ENCODE measurements around the gene PRELP.
"Not testable (repeated sequence)": the region's sequence is repeated elsewhere in the genome, so short reads cannot be mapped to it uniquely, and the experiment has no call there.

PRELP gene

GRCh38 chr1:203454986-203455471 is 20.6 kb upstream of the PRELP start:
- no peak for DNase-seq

GRCh38 chr1:203455706-203456105 is 19.9 kb upstream of the PRELP start:
- DNase-seq = no peak

GRCh38 chr1:203456577-203456976 is 19.0 kb upstream of the PRELP start:
- DNase-seq = no peak

GRCh38 chr1:203458078-203458477 is 17.5 kb upstream of the PRELP start:
- no peak for DNase-seq

GRCh38 chr1:203459671-203460201 is 15.9 kb upstream of the PRELP start:
- DNase-seq = no peak

GRCh38 chr1:203461717-203462116 is 13.9 kb upstream of the PRELP start:
- no peak for DNase-seq

- no peak for DNase-seq
Observed at GRCh38 chr1:203462143-203462542, 13.5 kb upstream of the PRELP start.

- DNase-seq = no peak
Observed at GRCh38 chr1:203462878-203463277, 12.7 kb upstream of the PRELP start.

- DNase-seq = no peak
Observed at GRCh38 chr1:203463469-203464062, 12.0 kb upstream of the PRELP start.

- DNase-seq = no peak
Observed at GRCh38 chr1:203464226-203464625, 11.4 kb upstream of the PRELP start.

- no peak for DNase-seq
Observed at GRCh38 chr1:203464743-203465142, 10.9 kb upstream of the PRELP start.

GRCh38 chr1:203465146-203465798 is 10.3 kb upstream of the PRELP start:
- DNase-seq = no peak

- no peak for DNase-seq
Observed at GRCh38 chr1:203465948-203466347, 9.7 kb upstream of the PRELP start.

- DNase-seq = not testable (repeated sequence)
Observed at GRCh38 chr1:203466906-203467549, 8.6 kb upstream of the PRELP start.

- no peak for DNase-seq
Observed at GRCh38 chr1:203467550-203467921, 8.1 kb upstream of the PRELP start.

GRCh38 chr1:203468326-203468725 is 7.3 kb upstream of the PRELP start:
- DNase-seq = no peak

- no peak for DNase-seq
Observed at GRCh38 chr1:203470240-203470639, 5.4 kb upstream of the PRELP start.

- DNase-seq = no peak
Observed at GRCh38 chr1:203471841-203472240, 3.8 kb upstream of the PRELP start.

GRCh38 chr1:203473281-203473680 is 2.3 kb upstream of the PRELP start:
- DNase-seq = no peak

- DNase-seq = no peak
Observed at GRCh38 chr1:203473781-203474305, 1.8 kb upstream of the PRELP start.

- DNase-seq = no peak
Observed at GRCh38 chr1:203476216-203476814, 709 bp downstream of the PRELP start.

- no peak for DNase-seq
Observed at GRCh38 chr1:203477748-203478147, 2.1 kb downstream of the PRELP start.

GRCh38 chr1:203478231-203478630 is 2.6 kb downstream of the PRELP start:
- DNase-seq = no peak
